ENCODE results near the gene KLHL29. TPM values are rescaled to one million over a fixed set of nuclear protein-coding genes. Genes with fewer than 3 reads are reported as not detected.

The KLHL29 gene
- total RNA-seq, 1 donor from 2014 or later: 5.0 TPM

GRCh38 chr2:23637011-23637778 lies 252.2 kb downstream of the KLHL29 start:
- H3K27me3 ChIP-seq (ENCODE audit: control insufficient read depth, insufficient read depth, low read length): no peaks in the 10 kb centered on the region
- no peak for DNase-seq (ENCODE audit: low read depth)
- H3K4me3 ChIP-seq (ENCODE audit: low read depth, low read length): no peak overlapping the region
- TF ChIP-seq, protein P1, sequence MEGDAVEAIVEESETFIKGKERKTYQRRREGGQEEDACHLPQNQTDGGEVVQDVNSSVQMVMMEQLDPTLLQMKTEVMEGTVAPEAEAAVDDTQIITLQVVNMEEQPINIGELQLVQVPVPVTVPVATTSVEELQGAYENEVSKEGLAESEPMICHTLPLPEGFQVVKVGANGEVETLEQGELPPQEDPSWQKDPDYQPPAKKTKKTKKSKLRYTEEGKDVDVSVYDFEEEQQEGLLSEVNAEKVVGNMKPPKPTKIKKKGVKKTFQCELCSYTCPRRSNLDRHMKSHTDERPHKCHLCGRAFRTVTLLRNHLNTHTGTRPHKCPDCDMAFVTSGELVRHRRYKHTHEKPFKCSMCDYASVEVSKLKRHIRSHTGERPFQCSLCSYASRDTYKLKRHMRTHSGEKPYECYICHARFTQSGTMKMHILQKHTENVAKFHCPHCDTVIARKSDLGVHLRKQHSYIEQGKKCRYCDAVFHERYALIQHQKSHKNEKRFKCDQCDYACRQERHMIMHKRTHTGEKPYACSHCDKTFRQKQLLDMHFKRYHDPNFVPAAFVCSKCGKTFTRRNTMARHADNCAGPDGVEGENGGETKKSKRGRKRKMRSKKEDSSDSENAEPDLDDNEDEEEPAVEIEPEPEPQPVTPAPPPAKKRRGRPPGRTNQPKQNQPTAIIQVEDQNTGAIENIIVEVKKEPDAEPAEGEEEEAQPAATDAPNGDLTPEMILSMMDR (IDR thresholded peaks at IDR 0.05; ENCODE audit: insufficient read depth, low read length, severe bottlenecking): no peak
- peaks cover 2% of the 10 kb centered on the region for H3K36me3 ChIP-seq (ENCODE audit: control insufficient read depth, insufficient read depth, low read length)
- no peak for FAIRE-seq

GRCh38 chr2:23639406-23639982 lies 254.5 kb downstream of the KLHL29 start:
- FAIRE-seq: no peak
- Histone ChIP-seq H3K4me3 (ENCODE audit: low read depth, low read length) (no peak overlapping the region), H3K27me3 (ENCODE audit: control insufficient read depth, insufficient read depth, low read length) (no peaks in the 10 kb centered on the region), H3K36me3 (ENCODE audit: control insufficient read depth, insufficient read depth, low read length) (peaks cover 6% of the 10 kb centered on the region)
- no peak for DNase-seq (ENCODE audit: low read depth)
- TF ChIP-seq, protein P1 (IDR thresholded peaks at IDR 0.05; ENCODE audit: insufficient read depth, low read length, severe bottlenecking): no peak

- H3K36me3 ChIP-seq (ENCODE audit: control insufficient read depth, insufficient read depth, low read length): peaks cover 6% of the 10 kb centered on the region
- no peak overlapping the region for H3K4me3 ChIP-seq (ENCODE audit: low read depth, low read length)
- H3K27me3 ChIP-seq (ENCODE audit: control insufficient read depth, insufficient read depth, low read length): no peaks in the 10 kb centered on the region
- TF ChIP-seq, protein P1 (IDR thresholded peaks at IDR 0.05; ENCODE audit: insufficient read depth, low read length, severe bottlenecking): no peak
- DNase-seq (ENCODE audit: low read depth) (no peak), FAIRE-seq (no peak)
These were observed 255.7 kb downstream of the KLHL29 start for GRCh38 chr2:23640711-23641110.

- Histone ChIP-seq H3K27me3 (ENCODE audit: control insufficient read depth, insufficient read depth, low read length) (no peaks in the 10 kb centered on the region), H3K4me3 (ENCODE audit: low read depth, low read length) (no peak overlapping the region), H3K36me3 (ENCODE audit: control insufficient read depth, insufficient read depth, low read length) (peaks cover 6% of the 10 kb centered on the region)
- FAIRE-seq (no peak), DNase-seq (ENCODE audit: low read depth) (no peak)
- TF ChIP-seq, protein P1 (IDR thresholded peaks at IDR 0.05; ENCODE audit: insufficient read depth, low read length, severe bottlenecking): no peak
These were observed 257.5 kb downstream of the KLHL29 start for GRCh38 chr2:23642516-23642915.

- Histone ChIP-seq H3K27me3 (ENCODE audit: control insufficient read depth, insufficient read depth, low read length) (no peaks in the 10 kb centered on the region), H3K4me3 (ENCODE audit: low read depth, low read length) (no peak overlapping the region), H3K36me3 (ENCODE audit: control insufficient read depth, insufficient read depth, low read length) (peaks cover 6% of the 10 kb centered on the region)
- TF ChIP-seq, protein P1 (IDR thresholded peaks at IDR 0.05; ENCODE audit: insufficient read depth, low read length, severe bottlenecking): no peak
- peak; percentile 46 for DNase-seq (ENCODE audit: low read depth)
- FAIRE-seq: no peak
These were observed 260.3 kb downstream of the KLHL29 start for GRCh38 chr2:23645230-23645808.
